GM12892 (cell line): Measurements from ENCODE around the gene KRTAP19-7.

Experiments
- DNase-seq: peaks from one replicate; pipeline ENCODE4 v3.0.0; 2011; ENCODE audit not compliant: insufficient read length
- FAIRE-seq: peaks from 2 replicates; lab custom pipeline; 2011; peaks lifted over from hg19 to GRCh38; lab: Jason Lieb, UNC
- POLR2A ChIP-seq: IDR thresholded peaks from 2 replicates; pipeline ENCODE4 v1.6.1; 2011; ENCODE audit warnings: low read depth, low read length, control low read depth
- POLR2AphosphoS5 ChIP-seq: IDR thresholded peaks from 2 replicates; pipeline ENCODE4 v1.6.1; 2011; ENCODE audit warnings: low read depth, low read length, control low read depth
- TAF1 ChIP-seq: IDR thresholded peaks from 2 replicates; pipeline ENCODE4 v1.6.1; 2011; ENCODE audit warnings: low read depth, mild to moderate bottlenecking, control low read depth, low read length, borderline replicate concordance

Gene KRTAP19-7

GRCh38 chr21:30563072-30563471, 2.0 kb upstream of the KRTAP19-7 start:
- DNase-seq (no peak), FAIRE-seq (no peak)
- no peak for TF ChIP-seq TAF1
- TF ChIP-seq POLR2A, result no peak
- TF ChIP-seq POLR2AphosphoS5, result no peak

- TF ChIP-seq POLR2AphosphoS5, result no peak
- TF ChIP-seq POLR2A, result no peak
- TF ChIP-seq TAF1, result no peak
- no peak for FAIRE-seq
- no peak for DNase-seq
Observed at GRCh38 chr21:30561957-30562356, 843 bp upstream of the KRTAP19-7 start.

GRCh38 chr21:30555095-30555494, 6.0 kb downstream of the KRTAP19-7 start:
- DNase-seq (no peak), FAIRE-seq (no peak)
- TF ChIP-seq TAF1 (no peak), POLR2A (no peak), POLR2AphosphoS5 (no peak)

GRCh38 chr21:30552782-30553181, 8.3 kb downstream of the KRTAP19-7 start:
- no peak for TF ChIP-seq POLR2A
- DNase-seq (no peak), FAIRE-seq (no peak)

GRCh38 chr21:30541764-30542163, 19.4 kb downstream of the KRTAP19-7 start, which contains the start of gene KRTAP19-6:
KRTAP19-6 (minus strand) TSS chr21:30541864; CDS start chr21:30541833, 31 bp downstream.
- TF ChIP-seq TAF1, result no peak
- TF ChIP-seq POLR2A, result no peak
- no peak for TF ChIP-seq POLR2AphosphoS5
- FAIRE-seq (no peak), DNase-seq (no peak)

- FAIRE-seq (no peak), DNase-seq (no peak)
Observed at GRCh38 chr21:30518876-30519275, 42.2 kb downstream of the KRTAP19-7 start.

GRCh38 chr21:30515681-30516080, 45.4 kb downstream of the KRTAP19-7 start:
- TF ChIP-seq POLR2AphosphoS5, result no peak
- TF ChIP-seq TAF1, result no peak
- TF ChIP-seq POLR2A, result no peak
- FAIRE-seq (no peak), DNase-seq (no peak)

More at GRCh38 chr21:30518876-30519275, 42.2 kb downstream of the KRTAP19-7 start:
- TF ChIP-seq TAF1, result no peak
